Measurements from ENCODE around the gene CMYA5.
"Not testable (repeated sequence)": the region's sequence is repeated elsewhere in the genome, so short reads cannot be mapped to it uniquely, and the experiment has no call there.

Gene CMYA5

GRCh38 chr5:79750611-79751510 lies 61.2 kb downstream of the CMYA5 start:
- H3K36me3 ChIP-seq (ENCODE audit: insufficient read depth, low read length) = no peaks in the 10 kb centered on the region
- no peaks in the 10 kb centered on the region for H3K9me3 ChIP-seq (ENCODE audit: low read depth, low read length)
- no peak overlapping the region for H3K9ac ChIP-seq (ENCODE audit: insufficient read length)
- H3K4me3 ChIP-seq = no peak overlapping the region
- no peak for DNase-seq (ENCODE audit: low read depth, low spot score)
- no peak overlapping the region for H3K27ac ChIP-seq
- TF ChIP-seq FOXP2 (optimal IDR thresholded peaks at IDR 0.05; ENCODE audit: control extremely low read depth, extremely low read length, insufficient read depth) = no peak
- no peak for TF ChIP-seq POLR2AphosphoS5 (IDR thresholded peaks at IDR 0.05; ENCODE audit: borderline replicate concordance, low read depth, low read length)
- TF ChIP-seq EZH2 (IDR thresholded peaks at IDR 0.05) = no peak

- no peaks in the 10 kb centered on the region for H3K36me3 ChIP-seq (ENCODE audit: insufficient read depth, low read length)
- no peak overlapping the region for H3K27ac ChIP-seq
- no peak for DNase-seq (ENCODE audit: low read depth, low spot score)
- H3K4me3 ChIP-seq = no peak overlapping the region
- no peak for TF ChIP-seq POLR2AphosphoS5 (IDR thresholded peaks at IDR 0.05; ENCODE audit: borderline replicate concordance, low read depth, low read length)
- TF ChIP-seq FOXP2 (optimal IDR thresholded peaks at IDR 0.05; ENCODE audit: control extremely low read depth, extremely low read length, insufficient read depth) = no peak
- no peak for TF ChIP-seq EZH2 (IDR thresholded peaks at IDR 0.05)
- no peak overlapping the region for H3K9ac ChIP-seq (ENCODE audit: insufficient read length)
- no peaks in the 10 kb centered on the region for H3K9me3 ChIP-seq (ENCODE audit: low read depth, low read length)
These were observed 63.5 kb downstream of the CMYA5 start for GRCh38 chr5:79753092-79753491.

- no peaks in the 10 kb centered on the region for H3K9me3 ChIP-seq (ENCODE audit: low read depth, low read length)
- H3K9ac ChIP-seq (ENCODE audit: insufficient read length) = no peak overlapping the region
- no peaks in the 10 kb centered on the region for H3K36me3 ChIP-seq (ENCODE audit: insufficient read depth, low read length)
- H3K27ac ChIP-seq = no peak overlapping the region
- DNase-seq (ENCODE audit: low read depth, low spot score) = no peak
- H3K4me3 ChIP-seq = no peak overlapping the region
- no peak for TF ChIP-seq EZH2 (IDR thresholded peaks at IDR 0.05)
- no peak for TF ChIP-seq FOXP2 (optimal IDR thresholded peaks at IDR 0.05; ENCODE audit: control extremely low read depth, extremely low read length, insufficient read depth)
- no peak for TF ChIP-seq POLR2AphosphoS5 (IDR thresholded peaks at IDR 0.05; ENCODE audit: borderline replicate concordance, low read depth, low read length)
These were observed 64.4 kb downstream of the CMYA5 start for GRCh38 chr5:79753877-79754645.

DNA sequence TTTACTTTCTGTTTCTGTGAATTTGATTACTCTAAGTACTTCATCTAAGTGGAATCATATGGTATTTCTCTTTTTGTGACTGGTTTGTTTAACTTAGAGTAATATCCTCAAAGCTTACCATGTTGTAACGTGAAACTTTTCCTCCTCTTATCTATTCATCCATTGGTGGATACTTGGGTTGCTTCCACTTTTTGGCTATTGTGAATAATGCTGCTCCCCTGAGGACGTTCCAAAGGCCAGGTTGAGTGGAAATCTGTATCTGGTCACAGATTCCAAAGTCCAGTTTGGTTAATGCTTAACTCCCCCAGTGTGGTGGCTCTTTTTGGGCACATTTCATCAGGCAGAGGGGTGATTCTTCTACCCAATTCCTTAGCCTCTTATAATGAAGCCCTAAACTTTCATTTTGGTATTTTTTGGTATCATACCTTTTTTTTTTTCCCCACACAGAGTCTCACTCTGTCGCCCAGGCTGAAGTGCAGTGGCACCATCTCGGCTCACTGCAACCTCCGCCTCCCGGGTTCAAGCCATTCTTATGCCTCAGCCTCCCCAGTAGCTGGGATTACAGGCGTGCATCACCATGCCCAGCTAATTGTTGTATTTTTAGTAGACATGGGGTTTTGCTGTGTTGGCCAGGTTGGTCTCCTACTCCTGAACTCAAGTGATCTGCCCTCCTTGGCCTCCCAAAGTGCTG lies 65.4 kb downstream of the CMYA5 start:
- no peaks in the 10 kb centered on the region for H3K9me3 ChIP-seq (ENCODE audit: low read depth, low read length)
- H3K27ac ChIP-seq = no peak overlapping the region
- no peak overlapping the region for H3K9ac ChIP-seq (ENCODE audit: insufficient read length)
- no peak for TF ChIP-seq POLR2AphosphoS5 (IDR thresholded peaks at IDR 0.05; ENCODE audit: borderline replicate concordance, low read depth, low read length)
- TF ChIP-seq FOXP2 (optimal IDR thresholded peaks at IDR 0.05; ENCODE audit: control extremely low read depth, extremely low read length, insufficient read depth) = no peak
- TF ChIP-seq EZH2 (IDR thresholded peaks at IDR 0.05) = no peak
- DNase-seq (ENCODE audit: low read depth, low spot score) = no peak
- H3K36me3 ChIP-seq (ENCODE audit: insufficient read depth, low read length) = no peaks in the 10 kb centered on the region
- no peak overlapping the region for H3K4me3 ChIP-seq

DNA sequence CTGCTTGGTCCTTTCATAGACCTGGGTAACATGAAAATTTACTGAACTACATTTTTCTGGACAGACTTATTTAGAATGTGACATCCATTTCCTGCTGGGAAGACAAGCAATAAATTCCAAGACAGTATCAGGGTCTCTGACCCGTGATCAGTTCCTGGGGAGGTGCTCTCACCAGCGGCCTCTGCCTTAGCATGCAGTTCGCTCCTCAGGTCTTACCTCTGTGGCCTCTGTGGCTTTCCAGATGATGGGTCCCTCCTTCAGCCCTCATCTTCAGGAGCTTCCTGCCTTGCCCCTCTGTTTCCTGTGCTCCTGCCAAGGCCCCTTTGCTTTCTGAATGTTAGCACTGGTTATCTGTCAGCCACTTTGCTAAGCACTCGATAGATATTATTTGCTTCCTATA lies 66.4 kb downstream of the CMYA5 start:
- no peak overlapping the region for H3K4me3 ChIP-seq
- no peaks in the 10 kb centered on the region for H3K36me3 ChIP-seq (ENCODE audit: insufficient read depth, low read length)
- no peak overlapping the region for H3K9ac ChIP-seq (ENCODE audit: insufficient read length)
- no peaks in the 10 kb centered on the region for H3K9me3 ChIP-seq (ENCODE audit: low read depth, low read length)
- H3K27ac ChIP-seq = no peak overlapping the region
- TF ChIP-seq EZH2 (IDR thresholded peaks at IDR 0.05) = no peak
- TF ChIP-seq FOXP2 (optimal IDR thresholded peaks at IDR 0.05; ENCODE audit: control extremely low read depth, extremely low read length, insufficient read depth) = no peak
- TF ChIP-seq POLR2AphosphoS5 (IDR thresholded peaks at IDR 0.05; ENCODE audit: borderline replicate concordance, low read depth, low read length) = no peak
- DNase-seq (ENCODE audit: low read depth, low spot score) = no peak

- no peak for DNase-seq (ENCODE audit: low read depth, low spot score)
- Histone ChIP-seq H3K4me3 (no peak overlapping the region), H3K36me3 (ENCODE audit: insufficient read depth, low read length) (no peaks in the 10 kb centered on the region), H3K27ac (no peak overlapping the region), H3K9ac (ENCODE audit: insufficient read length) (no peak overlapping the region), H3K9me3 (ENCODE audit: low read depth, low read length) (no peaks in the 10 kb centered on the region)
- no peak for TF ChIP-seq FOXP2 (optimal IDR thresholded peaks at IDR 0.05; ENCODE audit: control extremely low read depth, extremely low read length, insufficient read depth)
- TF ChIP-seq EZH2 (IDR thresholded peaks at IDR 0.05) = no peak
- no peak for TF ChIP-seq POLR2AphosphoS5 (IDR thresholded peaks at IDR 0.05; ENCODE audit: borderline replicate concordance, low read depth, low read length)
These were observed 69.8 kb downstream of the CMYA5 start for GRCh38 chr5:79759436-79759835.

DNA sequence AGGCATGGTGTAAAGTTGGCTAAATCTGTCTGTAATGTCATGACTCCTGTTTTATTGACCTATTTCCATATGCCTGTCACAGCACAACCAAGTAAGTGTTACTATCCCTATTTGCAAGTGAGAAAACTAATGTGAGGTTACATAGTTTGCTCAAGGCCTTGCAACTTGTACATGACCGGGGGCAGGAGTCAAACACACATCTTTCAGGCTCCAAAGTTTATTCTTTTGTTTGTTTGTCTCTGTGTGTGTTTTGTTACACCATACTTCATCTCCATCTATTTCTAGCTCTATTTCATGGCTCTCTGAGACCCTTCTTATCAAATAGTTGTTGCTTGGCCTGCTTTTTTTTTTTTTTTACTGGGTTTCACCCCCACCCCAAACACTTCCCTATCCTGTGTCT lies 70.2 kb downstream of the CMYA5 start:
- Histone ChIP-seq H3K36me3 (ENCODE audit: insufficient read depth, low read length) (no peaks in the 10 kb centered on the region), H3K4me3 (no peak overlapping the region), H3K27ac (no peak overlapping the region), H3K9me3 (ENCODE audit: low read depth, low read length) (no peaks in the 10 kb centered on the region), H3K9ac (ENCODE audit: insufficient read length) (no peak overlapping the region)
- no peak for DNase-seq (ENCODE audit: low read depth, low spot score)
- TF ChIP-seq FOXP2 (optimal IDR thresholded peaks at IDR 0.05; ENCODE audit: control extremely low read depth, extremely low read length, insufficient read depth) = no peak
- no peak for TF ChIP-seq POLR2AphosphoS5 (IDR thresholded peaks at IDR 0.05; ENCODE audit: borderline replicate concordance, low read depth, low read length)
- TF ChIP-seq EZH2 (IDR thresholded peaks at IDR 0.05) = no peak

GRCh38 chr5:79762929-79763328 lies 73.3 kb downstream of the CMYA5 start:
- Histone ChIP-seq H3K27ac (no peak overlapping the region), H3K9ac (ENCODE audit: insufficient read length) (no peak overlapping the region), H3K9me3 (ENCODE audit: low read depth, low read length) (no peaks in the 10 kb centered on the region), H3K36me3 (ENCODE audit: insufficient read depth, low read length) (no peaks in the 10 kb centered on the region), H3K4me3 (no peak overlapping the region)
- DNase-seq (ENCODE audit: low read depth, low spot score) = no peak
- TF ChIP-seq FOXP2 (optimal IDR thresholded peaks at IDR 0.05; ENCODE audit: control extremely low read depth, extremely low read length, insufficient read depth) (no peak), EZH2 (IDR thresholded peaks at IDR 0.05) (no peak), POLR2AphosphoS5 (IDR thresholded peaks at IDR 0.05; ENCODE audit: borderline replicate concordance, low read depth, low read length) (no peak)

- not testable (repeated sequence) for H3K36me3 ChIP-seq (ENCODE audit: insufficient read depth, low read length); DNase-seq (ENCODE audit: low read depth, low spot score)
These were observed 74.5 kb downstream of the CMYA5 start for GRCh38 chr5:79764147-79764546.

More at GRCh38 chr5:79764147-79764546, 74.5 kb downstream of the CMYA5 start:
- not testable (repeated sequence) for H3K9me3 ChIP-seq (ENCODE audit: low read depth, low read length); H3K4me3 ChIP-seq; H3K27ac ChIP-seq; H3K9ac ChIP-seq (ENCODE audit: insufficient read length)

Measured in SK-N-MC (cell line).